ENCODE measurements around the gene RINL.
"Not testable (repeated sequence)": the region's sequence is repeated elsewhere in the genome, so short reads cannot be mapped to it uniquely, and the experiment has no call there.

RINL gene

DNA sequence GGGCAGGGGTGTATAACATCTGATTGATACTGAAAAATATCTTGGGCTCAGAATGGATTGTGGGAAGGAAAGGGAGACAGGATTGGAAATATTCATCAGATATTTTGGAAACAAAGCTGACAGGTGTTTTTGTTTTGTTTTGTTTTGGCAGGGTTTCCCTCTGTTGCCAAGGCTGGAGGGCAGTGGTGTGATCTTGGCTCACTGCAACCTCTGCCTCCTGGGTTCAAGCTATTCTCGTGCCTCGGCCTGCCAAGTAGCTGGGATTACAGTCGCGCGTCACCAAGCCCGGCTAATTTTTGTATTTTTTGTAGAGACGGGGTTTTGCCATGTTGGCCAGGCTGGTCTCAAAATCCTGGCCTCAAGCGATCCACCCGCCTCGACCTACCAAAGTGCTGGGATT lies 4.7 kb downstream of the RINL start:
- not testable (repeated sequence) for FAIRE-seq

DNA sequence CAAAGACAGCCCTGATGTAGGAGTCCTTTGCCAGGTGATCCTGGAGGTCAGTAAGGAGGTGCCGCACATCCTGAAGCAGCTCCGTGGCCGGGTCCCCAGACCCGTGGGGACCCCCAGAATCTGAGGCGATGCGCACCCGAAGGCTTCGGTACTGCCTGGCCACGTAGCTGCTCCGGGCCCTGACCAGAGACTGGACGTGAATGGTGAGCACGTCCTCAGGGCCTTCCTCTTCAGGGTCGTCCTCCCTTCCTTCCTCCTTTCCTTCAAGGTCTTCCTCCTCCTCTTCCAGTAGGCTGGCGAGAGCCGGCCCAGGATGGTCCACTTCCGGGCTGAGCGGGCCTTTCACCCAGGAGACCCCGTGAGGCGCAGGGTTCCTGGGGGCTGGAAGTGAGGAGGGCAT lies 7.5 kb downstream of the RINL start:
- no peak for FAIRE-seq

DNA sequence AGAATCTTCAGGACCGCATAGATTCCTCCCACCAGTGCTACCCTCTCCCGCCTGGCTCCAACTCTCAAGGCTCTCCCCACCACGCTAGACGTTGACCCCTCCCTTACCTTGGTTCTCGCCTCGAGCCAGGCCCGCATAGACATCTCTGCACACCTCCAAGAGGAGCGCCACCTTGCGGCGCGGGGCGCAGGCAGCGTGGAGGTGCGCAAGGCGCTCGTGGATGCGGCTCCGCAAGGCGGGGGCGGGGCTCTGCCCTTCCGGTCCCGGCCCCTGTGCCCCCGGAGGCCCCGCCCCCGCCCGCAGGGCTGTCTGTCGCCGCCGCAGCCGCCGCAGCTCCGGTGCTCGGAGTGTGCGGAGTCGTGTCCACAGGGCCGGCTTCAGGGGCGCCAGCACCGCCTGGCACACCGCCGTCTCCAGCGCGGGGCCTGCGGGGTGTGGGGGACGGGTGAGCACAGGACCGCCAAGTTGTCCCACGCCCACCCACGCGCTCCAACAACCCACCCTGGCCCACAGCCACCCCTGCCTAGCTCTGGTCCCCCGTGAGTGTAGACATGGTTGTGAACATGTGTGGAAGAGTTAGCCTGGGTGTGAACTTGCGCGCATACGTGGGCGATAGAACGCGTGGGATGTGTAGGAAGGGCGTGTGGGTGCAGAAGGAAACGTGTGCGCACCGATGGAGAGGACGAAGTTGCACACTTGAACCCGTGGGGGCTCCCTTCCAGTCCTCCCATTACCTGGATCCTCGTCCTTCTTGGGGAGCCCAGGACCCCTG lies 8.1 kb downstream of the RINL start:
- no peak for FAIRE-seq

GRCh38 chr19:38869160-38869835 lies 8.8 kb downstream of the RINL start:
- no peak for FAIRE-seq

DNA sequence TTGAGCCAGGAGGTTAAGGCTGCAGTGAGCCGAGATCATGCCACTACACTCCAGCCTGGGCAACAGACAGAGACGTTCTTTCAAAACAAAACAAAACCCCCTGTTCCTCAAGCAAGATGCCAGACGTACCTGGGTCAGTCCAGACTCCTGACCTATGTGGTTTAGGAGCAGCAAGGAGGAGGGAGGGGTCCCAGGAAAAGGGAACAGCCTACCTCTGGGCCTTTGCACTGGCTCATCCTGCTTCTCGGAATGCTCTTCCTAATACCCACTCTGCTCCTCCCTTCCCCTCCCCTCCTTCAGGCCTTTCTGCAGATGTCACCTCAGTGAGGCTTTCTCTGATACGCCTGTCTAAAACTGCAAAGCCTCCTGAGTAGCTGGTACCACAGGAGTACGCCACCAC lies 9.5 kb downstream of the RINL start:
- no peak for FAIRE-seq

GRCh38 chr19:38867171-38867780 lies 10.8 kb downstream of the RINL start:
- no peak for FAIRE-seq

GRCh38 chr19:38862321-38863059 lies 15.6 kb downstream of the RINL start:
- no peak for FAIRE-seq

- peak; percentile 72 for FAIRE-seq
Measured at GRCh38 chr19:38861368-38861767, 16.7 kb downstream of the RINL start.

- FAIRE-seq = not testable (repeated sequence)
Measured at GRCh38 chr19:38859631-38860204, 18.4 kb downstream of the RINL start.

DNA sequence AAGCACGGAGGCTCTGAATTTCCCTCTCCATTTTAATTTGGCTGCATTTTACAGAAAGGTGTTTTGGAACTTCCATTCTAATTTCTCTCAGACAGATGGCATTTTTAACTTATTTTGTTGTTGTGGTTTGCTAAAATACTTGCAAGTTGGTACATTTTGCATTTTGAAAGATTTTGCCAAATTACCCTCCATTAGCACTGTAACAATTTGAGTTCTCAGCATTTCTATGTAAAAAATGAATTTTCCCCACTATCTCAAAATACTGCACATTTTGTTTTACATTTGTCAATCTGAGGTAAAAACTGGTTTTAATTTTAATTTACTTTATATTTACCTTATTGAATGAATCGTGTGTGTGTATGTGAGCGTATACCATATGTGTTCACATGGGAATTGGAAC lies 21.3 kb downstream of the RINL start:
- FAIRE-seq = no peak

GRCh38 chr19:38855751-38856150 lies 22.3 kb downstream of the RINL start:
- not testable (repeated sequence) for FAIRE-seq

GRCh38 chr19:38854961-38855360 lies 23.1 kb downstream of the RINL start:
- FAIRE-seq = not testable (repeated sequence)

- no peak for FAIRE-seq
Measured at GRCh38 chr19:38853214-38853613, 24.9 kb downstream of the RINL start.

DNA sequence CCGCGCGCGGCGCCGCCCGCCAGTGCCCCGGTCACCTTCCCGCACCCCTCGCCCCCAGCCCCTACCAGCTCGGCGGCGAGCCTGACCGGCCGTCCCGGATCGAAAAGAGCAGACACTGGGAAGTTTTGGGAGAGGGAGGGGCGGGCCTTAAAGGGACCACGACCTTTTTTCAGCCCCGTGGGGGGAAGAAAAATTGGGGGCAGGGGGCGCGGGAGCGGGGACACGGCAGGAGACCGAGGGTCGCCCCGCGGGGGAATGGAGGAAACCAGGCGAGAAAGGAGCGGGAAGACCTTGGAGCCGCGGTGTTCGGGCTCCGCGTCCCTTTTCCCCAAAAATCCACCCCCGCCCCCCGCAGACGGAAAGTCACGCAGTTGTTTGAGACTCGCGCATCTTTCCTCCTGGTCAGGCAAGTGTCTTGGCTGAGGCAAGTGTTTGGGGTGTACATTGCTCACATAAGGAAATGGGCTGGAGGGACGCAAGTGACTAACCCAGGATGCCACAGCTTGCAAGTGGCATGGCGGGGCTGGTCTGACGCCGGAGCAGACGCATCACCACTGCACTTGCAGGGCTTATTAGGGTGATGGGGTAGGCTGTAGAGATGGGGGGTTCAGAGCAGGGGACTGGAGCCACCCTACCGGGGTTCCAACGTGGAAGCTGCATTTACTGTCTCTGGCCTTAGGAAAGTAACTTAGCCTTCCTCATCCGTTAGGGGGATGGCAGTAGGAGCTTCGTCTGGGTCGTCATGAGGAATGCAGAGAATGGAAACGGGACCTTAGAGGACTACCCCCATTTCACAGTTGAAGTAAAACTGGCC lies 25.6 kb downstream of the RINL start:
- no peak for FAIRE-seq

DNA sequence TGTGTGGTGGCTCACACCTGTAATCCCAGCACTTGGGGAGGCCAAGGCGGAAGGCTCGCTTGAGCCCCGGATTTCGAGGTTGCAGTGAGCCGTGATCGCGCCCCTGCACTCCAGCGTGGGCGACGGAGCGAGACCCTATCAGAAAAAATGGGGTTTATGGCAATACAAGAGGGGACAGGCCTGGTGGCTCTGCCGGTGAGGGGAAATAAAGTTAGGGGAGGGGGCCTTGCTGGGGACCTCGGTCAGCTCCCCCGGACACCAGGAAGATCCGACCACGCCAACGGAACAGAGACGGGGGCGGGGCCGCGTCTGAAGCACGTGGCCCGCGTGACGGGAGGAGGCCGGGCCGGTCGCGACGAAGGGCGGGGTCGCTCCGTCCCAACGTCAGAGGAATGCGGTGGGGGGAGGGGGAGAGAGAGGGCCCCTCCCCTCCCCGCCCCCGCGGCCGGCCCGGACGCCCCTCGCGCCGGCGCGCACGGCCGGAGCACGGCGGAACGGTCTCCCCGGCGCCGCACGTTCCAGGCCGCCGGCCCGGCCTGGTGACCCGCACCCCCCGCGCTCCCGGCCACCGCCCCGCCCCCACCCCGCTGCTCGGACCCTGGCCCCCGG lies 26.3 kb downstream of the RINL start:
- no peak for FAIRE-seq

- no peak for FAIRE-seq
Measured at GRCh38 chr19:38850976-38851621, 27.0 kb downstream of the RINL start.

DNA sequence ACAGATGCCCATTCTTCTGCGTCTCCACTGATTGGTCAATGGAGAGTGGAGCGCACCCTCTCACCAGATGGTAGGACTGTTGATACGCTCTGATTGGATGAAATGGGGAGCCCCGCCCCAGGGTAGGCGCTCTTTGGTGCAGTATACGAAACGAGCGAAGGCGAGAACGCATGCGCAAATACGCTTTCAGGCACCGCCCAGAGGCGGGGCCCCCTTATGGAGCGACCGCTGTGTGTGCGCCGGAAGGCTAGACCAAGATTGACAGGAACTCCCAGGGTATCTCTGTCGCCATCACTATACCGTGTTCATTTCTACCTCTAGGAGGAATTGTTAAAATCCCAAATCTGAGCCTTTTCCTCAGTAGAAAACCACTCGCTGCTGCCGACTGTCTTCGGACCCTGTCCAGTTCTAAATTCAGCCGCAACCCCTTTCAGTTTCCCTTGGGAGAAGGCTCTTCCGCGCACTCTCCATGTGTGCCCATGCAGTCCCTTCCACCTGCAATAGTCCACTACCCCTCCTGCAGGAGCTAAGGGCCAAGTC lies 27.6 kb downstream of the RINL start:
- FAIRE-seq = peak; percentile 100

DNA sequence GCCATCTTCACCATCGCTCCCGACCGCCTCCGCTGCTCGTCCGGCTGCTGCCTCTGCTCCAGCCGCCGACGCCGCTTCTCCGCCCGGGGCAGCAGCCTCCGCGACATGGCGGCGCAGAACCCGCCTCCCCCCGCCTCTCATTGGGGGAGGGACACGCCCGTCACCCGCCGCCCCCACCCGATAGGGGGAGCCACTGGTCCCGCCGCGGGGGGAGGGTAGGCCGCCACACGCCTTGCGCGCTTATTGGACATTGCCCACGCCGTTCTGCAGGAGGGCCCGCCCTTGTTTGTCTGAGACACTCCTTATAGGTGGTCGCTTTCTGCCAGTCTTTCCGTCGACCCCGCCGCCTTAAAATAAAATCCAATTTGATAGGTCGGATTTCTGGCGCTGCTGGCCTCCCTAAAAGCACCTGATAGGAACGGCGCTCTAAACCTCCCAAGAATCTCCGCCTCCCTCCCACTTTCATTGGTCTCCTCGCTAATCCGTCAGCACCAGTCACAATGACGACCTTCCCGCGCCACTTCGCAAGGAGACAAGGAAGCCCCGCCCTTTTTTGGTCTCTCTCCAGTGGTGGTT lies 28.1 kb downstream of the RINL start, which contains the start of gene HNRNPL:
Gene HNRNPL (minus strand): TSS at position 127 of the 576 bp plus-strand sequence. CDS start 20 bp downstream, at position 107.
- no peak for FAIRE-seq

- no peak for FAIRE-seq
Measured at GRCh38 chr19:38849147-38849859, 28.8 kb downstream of the RINL start.
